NCI-H1417 treated with DMSO at 0.1 percent for 48 hours (cell line): ENCODE data around the gene MLLT3.

Experiments
- DNase-seq: peaks from one replicate; lab custom pipeline; 2025; lab: John Stamatoyannopoulos, UW

The MLLT3 gene

GRCh38 chr9:20305452-20305851, 316.8 kb downstream of the MLLT3 start:
- DNase-seq, result no peak

- DNase-seq, result no peak
These were observed 318.3 kb downstream of the MLLT3 start for GRCh38 chr9:20303996-20304395.

GRCh38 chr9:20303066-20303465, 319.2 kb downstream of the MLLT3 start:
- DNase-seq, result no peak

- no peak for DNase-seq
These were observed 320.1 kb downstream of the MLLT3 start for GRCh38 chr9:20302197-20302596.

- DNase-seq, result no peak
These were observed 321.7 kb downstream of the MLLT3 start for GRCh38 chr9:20300430-20301115.

GRCh38 chr9:20297646-20298084, 324.6 kb downstream of the MLLT3 start:
- DNase-seq, result no peak

GRCh38 chr9:20295555-20295954, 326.7 kb downstream of the MLLT3 start:
- DNase-seq, result no peak

- DNase-seq, result no peak
These were observed 328.1 kb downstream of the MLLT3 start for GRCh38 chr9:20294046-20294750.

- no peak for DNase-seq
These were observed 330.3 kb downstream of the MLLT3 start for GRCh38 chr9:20292002-20292401.
